ENCODE results near the gene KCNK17. TPM values are rescaled to one million over a fixed set of nuclear protein-coding genes. Genes with fewer than 3 reads are reported as not detected.

The KCNK17 gene
- total RNA-seq, 1 experiment from 2014 or later = not detected

GRCh38 chr6:39338397-39338796 lies 24.2 kb upstream of the KCNK17 start:
- Mint-ChIP-seq H3K36me3 (ENCODE audit: insufficient read depth, unreplicated experiment) (no peaks in the 10 kb centered on the region), H3K27me3 (ENCODE audit: insufficient read depth, unreplicated experiment) (no peaks in the 10 kb centered on the region), H3K9me3 (ENCODE audit: unreplicated experiment) (no peaks in the 10 kb centered on the region), H3K4me3 (ENCODE audit: unreplicated experiment) (no peak overlapping the region), H3K27ac (ENCODE audit: low read depth, unreplicated experiment) (no peak overlapping the region), H3K4me1 (ENCODE audit: insufficient read depth, unreplicated experiment) (peaks cover 6% of the 10 kb centered on the region)
- DNase-seq (ENCODE audit: unreplicated experiment) = no peak
- intact Hi-C loops (cut with micrococcal nuclease) = no loop called here
- ChIA-PET POLR2A (no interaction called here), CTCF (interaction anchor here (1.4 kb wide), 1 partner anchor 9 kb away, joined by 4 read pairs; no protein-coding TSS in a partner anchor)
- BruUV-seq (replicated peaks) = no TSS peak
- no peak for TF ChIP-seq CTCF (IDR thresholded peaks at IDR 0.05; ENCODE audit: unreplicated experiment)

GRCh38 chr6:39335780-39336545 lies 21.7 kb upstream of the KCNK17 start:
- intact Hi-C loops (cut with micrococcal nuclease) = no loop called here
- ChIA-PET POLR2A (interaction anchor here (0.7 kb wide), 1 partner anchor 1065 kb away, joined by 3 read pairs; no protein-coding TSS in a partner anchor), CTCF (interaction anchor here (0.6 kb wide), 1 partner anchor 32 kb away, joined by 3 read pairs; no protein-coding TSS in a partner anchor)
- Mint-ChIP-seq H3K9me3 (ENCODE audit: unreplicated experiment) (no peaks in the 10 kb centered on the region), H3K27ac (ENCODE audit: low read depth, unreplicated experiment) (no peak overlapping the region), H3K4me1 (ENCODE audit: insufficient read depth, unreplicated experiment) (peaks cover 6% of the 10 kb centered on the region), H3K27me3 (ENCODE audit: insufficient read depth, unreplicated experiment) (peaks cover 23% of the 10 kb centered on the region), H3K4me3 (ENCODE audit: unreplicated experiment) (no peak overlapping the region), H3K36me3 (ENCODE audit: insufficient read depth, unreplicated experiment) (no peaks in the 10 kb centered on the region)
- BruUV-seq (replicated peaks) = no TSS peak
- no peak for DNase-seq (ENCODE audit: unreplicated experiment)
- TF ChIP-seq CTCF (IDR thresholded peaks at IDR 0.05; ENCODE audit: unreplicated experiment) = no peak

- intact Hi-C loops (cut with micrococcal nuclease) = no loop called here
- DNase-seq (ENCODE audit: unreplicated experiment) = no peak
- no peak overlapping the region for H3K4me3 Mint-ChIP-seq (ENCODE audit: unreplicated experiment)
- CTCF ChIA-PET = interaction anchor here (0.6 to 1.3 kb wide), 2 partner anchors 14 to 571 kb away, joined by 3 read pairs; no protein-coding TSS in a partner anchor
- POLR2A ChIA-PET = no interaction called here
- no TSS peak for BruUV-seq (replicated peaks)
- H3K27me3 Mint-ChIP-seq (ENCODE audit: insufficient read depth, unreplicated experiment) = peaks cover 36% of the 10 kb centered on the region
- TF ChIP-seq CTCF (IDR thresholded peaks at IDR 0.05; ENCODE audit: unreplicated experiment) = no peak
- no peaks in the 10 kb centered on the region for H3K9me3 Mint-ChIP-seq (ENCODE audit: unreplicated experiment)
- peaks cover 6% of the 10 kb centered on the region for H3K4me1 Mint-ChIP-seq (ENCODE audit: insufficient read depth, unreplicated experiment)
- no peaks in the 10 kb centered on the region for H3K36me3 Mint-ChIP-seq (ENCODE audit: insufficient read depth, unreplicated experiment)
- no peak overlapping the region for H3K27ac Mint-ChIP-seq (ENCODE audit: low read depth, unreplicated experiment)
Measured at GRCh38 chr6:39333644-39334438, 19.6 kb upstream of the KCNK17 start.

- Mint-ChIP-seq H3K27me3 (ENCODE audit: insufficient read depth, unreplicated experiment) (peaks cover 52% of the 10 kb centered on the region), H3K27ac (ENCODE audit: low read depth, unreplicated experiment) (no peak overlapping the region), H3K4me1 (ENCODE audit: insufficient read depth, unreplicated experiment) (no peaks in the 10 kb centered on the region), H3K4me3 (ENCODE audit: unreplicated experiment) (no peak overlapping the region), H3K9me3 (ENCODE audit: unreplicated experiment) (no peaks in the 10 kb centered on the region), H3K36me3 (ENCODE audit: insufficient read depth, unreplicated experiment) (no peaks in the 10 kb centered on the region)
- no peak for DNase-seq (ENCODE audit: unreplicated experiment)
- CTCF ChIA-PET = interaction anchor here (0.5 to 1.4 kb wide), 2 partner anchors 16 to 20 kb away, joined by 3 to 4 read pairs; no protein-coding TSS in a partner anchor
- no TSS peak for BruUV-seq (replicated peaks)
- intact Hi-C loops (cut with micrococcal nuclease) = no loop called here
- POLR2A ChIA-PET = no interaction called here
- no peak for TF ChIP-seq CTCF (IDR thresholded peaks at IDR 0.05; ENCODE audit: unreplicated experiment)
Measured at GRCh38 chr6:39330476-39330875, 16.3 kb upstream of the KCNK17 start.
